SK-N-SH (cell line): ENCODE data around the gene CDCP2. TPM values are rescaled to one million over a fixed set of nuclear protein-coding genes. Genes with fewer than 3 reads are reported as not detected.

Experiments used
- CTCF ChIA-PET: fragments of 300-600, 350-600 bp; formaldehyde crosslinking; extraction: SDS; loops from one replicate; lab custom pipeline; 2021; lab: Yijun Ruan, JAX
- POLR2A ChIA-PET: fragments of 350-600 bp; sonication (Branson Sonifier 250); formaldehyde crosslinking; extraction: SDS; loops from one replicate; lab custom pipeline; 2020; ENCODE audit warnings: antibody characterized with exemption, inconsistent platforms; lab: Yijun Ruan, JAX
- DNase-seq: peaks from one replicate; pipeline ENCODE4 v3.0.0; 2012
- H2AFZ ChIP-seq: fragments of 200-600 bp; sonication (generic); 2 replicates; pipeline ENCODE4 v1.8.1; 2016; ENCODE audit warnings: antibody characterized with exemption, mild to moderate bottlenecking, low read depth
- H3F3A ChIP-seq: fragments of 200-600 bp; sonication (generic); replicated peaks from 2 replicates; pipeline ENCODE3; 2016; ENCODE audit warnings: antibody characterized with exemption, mild to moderate bottlenecking; ENCODE audit not compliant: insufficient read depth
- H3K27ac ChIP-seq, 2 experiments: fragments of 200-500 bp in 1 of 2; fragments of 200-600 bp in 1 of 2; sonication (Bioruptor generic) in 1 of 2; sonication (generic), shearing (Covaris generic) in 1 of 2; 2 replicates each; pipeline versions ENCODE4 v1.5.1 to v1.6.1; 2014 to 2016; ENCODE audit warnings: low read depth in 2 of 2, inconsistent platforms in 1 of 2, low read length in 1 of 2, mild to moderate bottlenecking in 1 of 2, mixed read lengths in 1 of 2
- H3K27me3 ChIP-seq: fragments of 200-600 bp; sonication (generic), shearing (Covaris generic); 2 replicates; pipeline ENCODE4 v1.6.1; 2016; ENCODE audit warnings: mixed run types; ENCODE audit not compliant: insufficient read depth
- H3K36me3 ChIP-seq, 2 experiments: fragments of 200-500 bp in 1 of 2; fragments of 200-600 bp in 1 of 2; sonication (Bioruptor generic) in 1 of 2; sonication (generic) in 1 of 2; replicated peaks in 1 of 2; 2 replicates each; pipeline versions ENCODE3 to v1.5.1; 2014 to 2016; ENCODE audit warnings: low read length in 1 of 2, mild to moderate bottlenecking in 1 of 2; ENCODE audit not compliant: insufficient read depth in 2 of 2, control insufficient read depth in 1 of 2
- H3K4me1 ChIP-seq, 2 experiments: fragments of 200-500 bp in 1 of 2; fragments of 200-600 bp in 1 of 2; sonication (Bioruptor generic) in 1 of 2; sonication (generic), shearing (Covaris generic) in 1 of 2; 2 replicates each; pipeline versions ENCODE4 v1.5.1 to v1.6.1; 2014 to 2016; ENCODE audit warnings: low read depth in 1 of 2, low read length in 1 of 2, mixed run types in 1 of 2; ENCODE audit not compliant: insufficient read depth in 2 of 2, control insufficient read depth in 1 of 2
- H3K4me2 ChIP-seq: fragments of 200-600 bp; sonication (generic), shearing (Covaris generic); 2 replicates; pipeline ENCODE4 v1.6.1; 2017; ENCODE audit warnings: mixed run types
- H3K4me3 ChIP-seq, 2 experiments: fragments of 200-500 bp in 1 of 2; fragments of 200-600 bp in 1 of 2; sonication (Bioruptor generic) in 1 of 2; sonication (generic), shearing (Covaris generic) in 1 of 2; 2 replicates each; pipeline versions ENCODE4 v1.5.1 to v1.8.1; 2014 to 2016; ENCODE audit warnings: low read depth in 2 of 2, inconsistent platforms in 1 of 2, low read length in 1 of 2, mild to moderate bottlenecking in 1 of 2, mixed read lengths in 1 of 2, moderate library complexity in 1 of 2
- H3K79me2 ChIP-seq: fragments of 200-600 bp; sonication (generic); 2 replicates; pipeline ENCODE4 v1.8.1; 2017; ENCODE audit warnings: mild to moderate bottlenecking; ENCODE audit not compliant: insufficient read depth
- H3K9ac ChIP-seq: fragments of 200-600 bp; sonication (generic); 2 replicates; pipeline ENCODE4 v1.6.1; 2017; ENCODE audit warnings: mixed run types
- H3K9me2 ChIP-seq: fragments of 200-600 bp; sonication (generic); 2 replicates; pipeline ENCODE4 v1.6.1; 2017; ENCODE audit warnings: mixed run types
- H3K9me3 ChIP-seq: fragments of 200-600 bp; sonication (generic); 2 replicates; pipeline ENCODE4 v1.6.1; 2017; ENCODE audit warnings: mixed run types, mild to moderate bottlenecking, moderate library complexity
- H4K20me1 ChIP-seq: fragments of 200-600 bp; sonication (generic); 2 replicates; pipeline ENCODE4 v1.6.1; 2017; ENCODE audit warnings: mild to moderate bottlenecking, mixed run types; ENCODE audit not compliant: insufficient read depth
- CHD2 ChIP-seq: fragments of 150-350 bp; IDR thresholded peaks from 2 replicates; pipeline ENCODE4 v1.6.1; 2018; ENCODE audit warnings: low read length; ENCODE audit not compliant: partially characterized antibody
- ELF1 ChIP-seq: IDR thresholded peaks from 2 replicates; pipeline ENCODE4 v1.4.0; 2012
- EZH2phosphoT487 ChIP-seq: fragments of 200-600 bp; sonication (generic); IDR thresholded peaks from 2 replicates; pipeline ENCODE4 v1.6.1; 2017; ENCODE audit warnings: low read depth, mixed run types, mild to moderate bottlenecking, antibody characterized with exemption, moderate library complexity, borderline replicate concordance
- FOSL2 ChIP-seq: IDR thresholded peaks from 2 replicates; pipeline ENCODE4 v1.4.0; 2012; ENCODE audit warnings: low read depth, mild to moderate bottlenecking, moderate library complexity, borderline replicate concordance
- FOXM1 ChIP-seq: IDR thresholded peaks from 2 replicates; pipeline ENCODE4 v1.4.0; 2012; ENCODE audit warnings: low read depth, mild to moderate bottlenecking
- GATA2 ChIP-seq: sonication (generic); formaldehyde crosslinking; IDR thresholded peaks from 2 replicates; pipeline ENCODE4 v1.5.0; 2020; ENCODE audit warnings: mild to moderate bottlenecking, missing genetic modification reagents
- JUND ChIP-seq: IDR thresholded peaks from 2 replicates; pipeline ENCODE4 v1.4.0; 2012
- MXI1 ChIP-seq: IDR thresholded peaks from 2 replicates; pipeline ENCODE4 v1.6.1; 2012; ENCODE audit warnings: mild to moderate bottlenecking, low read depth, low read length, improper control_type of control experiment
- NRF1 ChIP-seq: IDR thresholded peaks from 2 replicates; pipeline ENCODE4 v1.6.1; 2012; ENCODE audit warnings: low read depth, mild to moderate bottlenecking, low read length
- RAD21 ChIP-seq: IDR thresholded peaks from 2 replicates; pipeline ENCODE4 v1.6.1; 2012; ENCODE audit warnings: mild to moderate bottlenecking, low read length
- RCOR1 ChIP-seq: fragments of 150-350 bp; IDR thresholded peaks from 2 replicates; pipeline ENCODE4 v1.6.1; 2017; ENCODE audit warnings: antibody characterized with exemption, low read length
- RXRA ChIP-seq: IDR thresholded peaks from 2 replicates; pipeline ENCODE4 v1.4.0; 2012; ENCODE audit warnings: low read depth, mild to moderate bottlenecking, borderline replicate concordance
- SIN3A ChIP-seq: IDR thresholded peaks from 2 replicates; pipeline ENCODE4 v1.6.1; 2012; ENCODE audit warnings: low read depth, mild to moderate bottlenecking, low read length, moderate library complexity, borderline replicate concordance
- SMC3 ChIP-seq: IDR thresholded peaks from 2 replicates; pipeline ENCODE4 v1.6.1; 2012; ENCODE audit warnings: low read depth, low read length, improper control_type of control experiment
- TAF1 ChIP-seq: IDR thresholded peaks from 2 replicates; pipeline ENCODE4 v1.6.1; 2012; ENCODE audit warnings: low read depth, mild to moderate bottlenecking, low read length, moderate library complexity, borderline replicate concordance
- WGBS: methylation state at CpG from one replicate; pipeline ENCODE4 v1.1.6; 2017; ENCODE audit warnings: low lambda C conversion rate; 5-methylcytosine and 5-hydroxymethylcytosine counted together
- polyA plus RNA-seq, 3 experiments: library from polyadenylated mRNA; depleted of rRNA; stranded (reverse); fragments of >200 nt; gene quantifications; 2 replicates each; pipeline ENCODE4 v1.2.3, GENCODE V29; 2012
- TF ChIP-seq, protein P1 (sequence below): IDR thresholded peaks from 2 replicates; pipeline ENCODE4 v1.4.0; 2012; ENCODE audit warnings: low read depth, borderline replicate concordance
- TF ChIP-seq, protein P2 (sequence below): IDR thresholded peaks from 2 replicates; pipeline ENCODE4 v1.4.0; 2012; ENCODE audit warnings: low read depth, borderline replicate concordance
- TF ChIP-seq, protein P3 (sequence below): IDR thresholded peaks from 2 replicates; pipeline ENCODE4 v1.4.0; 2012; ENCODE audit warnings: low read depth
- TF ChIP-seq, protein P4 (sequence below): fragments of 200-600 bp; sonication (generic); IDR thresholded peaks from 2 replicates; pipeline ENCODE4 v1.6.1; 2017; ENCODE audit warnings: antibody characterized with exemption, mild to moderate bottlenecking, moderate library complexity

CDCP2 gene
- polyA plus RNA-seq, 1 of the 3 experiments (the other 2 are of a cell fraction) = not detected

DNA sequence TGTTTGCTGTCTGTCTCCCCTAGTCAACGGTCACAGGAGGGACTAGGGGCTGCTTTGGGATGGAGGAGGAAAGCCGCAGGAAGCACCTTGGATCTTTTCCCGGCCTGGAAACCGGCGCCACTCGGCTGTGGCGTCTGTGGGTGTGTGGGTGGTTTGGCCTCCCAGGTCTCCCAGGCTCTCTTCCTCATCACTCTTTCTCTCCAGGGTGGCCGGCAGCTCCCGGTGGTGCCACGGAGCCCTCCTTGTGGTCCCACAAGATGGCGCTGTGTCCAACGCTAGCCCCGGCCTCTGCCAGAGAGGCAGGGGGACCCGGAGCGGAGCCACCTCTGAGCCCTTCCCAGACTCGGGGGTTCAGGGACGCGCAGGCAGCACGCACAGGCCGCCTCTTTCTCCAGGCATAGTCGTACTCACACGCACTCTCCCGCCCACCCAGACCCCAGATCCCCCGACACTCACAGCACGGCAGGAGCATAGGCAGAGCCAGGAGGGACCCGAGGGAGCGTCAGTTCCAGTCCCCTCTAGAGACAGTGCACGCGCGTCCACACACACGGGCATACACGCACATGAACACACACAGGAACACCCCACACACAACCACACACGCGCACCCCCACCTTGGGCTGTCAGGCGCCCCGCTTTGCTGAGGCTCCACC is 31.2 kb downstream of the CDCP2 start:
- WGBS = 19% methylated on average over 25 of the region's 36 CpGs
- no peaks in the 10 kb centered on the region for H3K36me3 ChIP-seq
- TF ChIP-seq, protein P1, sequence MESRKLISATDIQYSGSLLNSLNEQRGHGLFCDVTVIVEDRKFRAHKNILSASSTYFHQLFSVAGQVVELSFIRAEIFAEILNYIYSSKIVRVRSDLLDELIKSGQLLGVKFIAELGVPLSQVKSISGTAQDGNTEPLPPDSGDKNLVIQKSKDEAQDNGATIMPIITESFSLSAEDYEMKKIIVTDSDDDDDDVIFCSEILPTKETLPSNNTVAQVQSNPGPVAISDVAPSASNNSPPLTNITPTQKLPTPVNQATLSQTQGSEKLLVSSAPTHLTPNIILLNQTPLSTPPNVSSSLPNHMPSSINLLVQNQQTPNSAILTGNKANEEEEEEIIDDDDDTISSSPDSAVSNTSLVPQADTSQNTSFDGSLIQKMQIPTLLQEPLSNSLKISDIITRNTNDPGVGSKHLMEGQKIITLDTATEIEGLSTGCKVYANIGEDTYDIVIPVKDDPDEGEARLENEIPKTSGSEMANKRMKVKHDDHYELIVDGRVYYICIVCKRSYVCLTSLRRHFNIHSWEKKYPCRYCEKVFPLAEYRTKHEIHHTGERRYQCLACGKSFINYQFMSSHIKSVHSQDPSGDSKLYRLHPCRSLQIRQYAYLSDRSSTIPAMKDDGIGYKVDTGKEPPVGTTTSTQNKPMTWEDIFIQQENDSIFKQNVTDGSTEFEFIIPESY = no peak
- no peak for TF ChIP-seq NRF1
- no peak for TF ChIP-seq JUND
- TF ChIP-seq FOSL2 = no peak
- TF ChIP-seq EZH2phosphoT487 = no peak
- TF ChIP-seq RAD21 = peak; percentile 85
- TF ChIP-seq, protein P2, sequence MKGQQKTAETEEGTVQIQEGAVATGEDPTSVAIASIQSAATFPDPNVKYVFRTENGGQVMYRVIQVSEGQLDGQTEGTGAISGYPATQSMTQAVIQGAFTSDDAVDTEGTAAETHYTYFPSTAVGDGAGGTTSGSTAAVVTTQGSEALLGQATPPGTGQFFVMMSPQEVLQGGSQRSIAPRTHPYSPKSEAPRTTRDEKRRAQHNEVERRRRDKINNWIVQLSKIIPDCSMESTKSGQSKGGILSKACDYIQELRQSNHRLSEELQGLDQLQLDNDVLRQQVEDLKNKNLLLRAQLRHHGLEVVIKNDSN = no peak
- no peak for TF ChIP-seq RXRA
- no peak for TF ChIP-seq TAF1
- TF ChIP-seq CHD2 = no peak
- no peak for TF ChIP-seq GATA2 (CRISPR knock-in tag)
- TF ChIP-seq, protein P3, sequence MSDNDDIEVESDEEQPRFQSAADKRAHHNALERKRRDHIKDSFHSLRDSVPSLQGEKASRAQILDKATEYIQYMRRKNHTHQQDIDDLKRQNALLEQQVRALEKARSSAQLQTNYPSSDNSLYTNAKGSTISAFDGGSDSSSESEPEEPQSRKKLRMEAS = no peak
- TF ChIP-seq RCOR1 = 0 out of 2 replicates have a peak, but pooled peaks have one; percentile 12
- TF ChIP-seq, protein P4, sequence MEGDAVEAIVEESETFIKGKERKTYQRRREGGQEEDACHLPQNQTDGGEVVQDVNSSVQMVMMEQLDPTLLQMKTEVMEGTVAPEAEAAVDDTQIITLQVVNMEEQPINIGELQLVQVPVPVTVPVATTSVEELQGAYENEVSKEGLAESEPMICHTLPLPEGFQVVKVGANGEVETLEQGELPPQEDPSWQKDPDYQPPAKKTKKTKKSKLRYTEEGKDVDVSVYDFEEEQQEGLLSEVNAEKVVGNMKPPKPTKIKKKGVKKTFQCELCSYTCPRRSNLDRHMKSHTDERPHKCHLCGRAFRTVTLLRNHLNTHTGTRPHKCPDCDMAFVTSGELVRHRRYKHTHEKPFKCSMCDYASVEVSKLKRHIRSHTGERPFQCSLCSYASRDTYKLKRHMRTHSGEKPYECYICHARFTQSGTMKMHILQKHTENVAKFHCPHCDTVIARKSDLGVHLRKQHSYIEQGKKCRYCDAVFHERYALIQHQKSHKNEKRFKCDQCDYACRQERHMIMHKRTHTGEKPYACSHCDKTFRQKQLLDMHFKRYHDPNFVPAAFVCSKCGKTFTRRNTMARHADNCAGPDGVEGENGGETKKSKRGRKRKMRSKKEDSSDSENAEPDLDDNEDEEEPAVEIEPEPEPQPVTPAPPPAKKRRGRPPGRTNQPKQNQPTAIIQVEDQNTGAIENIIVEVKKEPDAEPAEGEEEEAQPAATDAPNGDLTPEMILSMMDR = peak; percentile 74
- TF ChIP-seq SMC3 = peak; percentile 86
- TF ChIP-seq ELF1 = no peak
- no peak for TF ChIP-seq FOXM1
- TF ChIP-seq SIN3A = no peak
- 0 out of 2 replicates have a peak, but pooled peaks have one; percentile 21 for TF ChIP-seq MXI1
- H3F3A ChIP-seq = peaks cover 8% of the 10 kb centered on the region
- no peaks in the 10 kb centered on the region for H3K9me3 ChIP-seq
- peaks cover 4 to 5% of the 10 kb centered on the region in 2 experiments; a peak in 2 of 4 replicates for H3K4me1 ChIP-seq
- H3K79me2 ChIP-seq = no peaks in the 10 kb centered on the region
- POLR2A ChIA-PET = interaction anchor here (1.4 to 1.5 kb wide), 2 partner anchors 286 to 366 kb away, joined by 3 to 6 read pairs; no protein-coding TSS in a partner anchor
- H3K27ac ChIP-seq = peak overlapping the region in 1 of 2 experiments; percentile 40; a peak in 1 of 4 replicates
- H2AFZ ChIP-seq = peak overlapping the region; percentile 93
- CTCF ChIA-PET = interaction anchor here (0.6 to 6.4 kb wide), 43 partner anchors 11 to 1122 kb away, joined by 3 to 75 read pairs (median 4); partner anchors contain the start of genes CYB5RL and MRPL37
- H3K4me3 ChIP-seq = peak overlapping the region in 1 of 2 experiments; percentile 37; a peak in 1 of 4 replicates
- H4K20me1 ChIP-seq = no peaks in the 10 kb centered on the region
- H3K4me2 ChIP-seq = peak overlapping the region; percentile 55; the same call in 1 of the 2 replicates
- peak; percentile 96 for DNase-seq
- H3K9ac ChIP-seq = peak overlapping the region; percentile 14; the same call in 1 of the 2 replicates
- H3K27me3 ChIP-seq = no peaks in the 10 kb centered on the region
- H3K9me2 ChIP-seq = no peaks in the 10 kb centered on the region
